Hepatocyte (in vitro differentiated cells): ENCODE measurements around the gene CWF19L2. TPM values are rescaled to one million over a fixed set of nuclear protein-coding genes. Genes with fewer than 3 reads are reported as not detected.

Experiments
- DNase-seq: peaks from one replicate; pipeline ENCODE4 v3.0.0-alpha.2; 2016; ENCODE audit warnings: low spot score
- H2AFZ ChIP-seq: fragments of 200-600 bp; sonication (generic); 2 replicates; pipeline ENCODE4 v1.6.0; 2016; ENCODE audit warnings: antibody characterized with exemption, mild to moderate bottlenecking
- H3K27ac ChIP-seq: fragments of 200-600 bp; sonication (generic); 2 replicates; pipeline ENCODE4 v1.5.1; 2016; ENCODE audit warnings: mild to moderate bottlenecking
- H3K27me3 ChIP-seq: fragments of 200-600 bp; sonication (generic); 2 replicates; pipeline ENCODE4 v1.6.1; 2016
- H3K36me3 ChIP-seq: fragments of 200-600 bp; sonication (generic); replicated peaks from 2 replicates; pipeline ENCODE4 v1.5.1; 2016; ENCODE audit warnings: low read depth; ENCODE audit not compliant: insufficient read depth
- H3K4me1 ChIP-seq: fragments of 200-600 bp; sonication (generic); 2 replicates; pipeline ENCODE4 v1.5.1; 2016; ENCODE audit warnings: mild to moderate bottlenecking, moderate library complexity; ENCODE audit not compliant: insufficient read depth
- H3K4me2 ChIP-seq: fragments of 200-600 bp; sonication (generic); 2 replicates; pipeline ENCODE4 v1.6.0; 2016
- H3K4me3 ChIP-seq: fragments of 200-600 bp; sonication (generic); 2 replicates; pipeline ENCODE4 v1.5.1; 2016; ENCODE audit warnings: mild to moderate bottlenecking
- H3K79me2 ChIP-seq: fragments of 200-600 bp; sonication (generic); 2 replicates; pipeline ENCODE4 v1.6.0; 2017; ENCODE audit warnings: mild to moderate bottlenecking
- H3K9me2 ChIP-seq: fragments of 200-600 bp; sonication (generic); replicated peaks from 2 replicates; pipeline ENCODE4 v1.6.0; 2017; ENCODE audit warnings: mild to moderate bottlenecking; ENCODE audit not compliant: insufficient read depth
- H3K9me3 ChIP-seq: fragments of 200-600 bp; sonication (generic); 2 replicates; pipeline ENCODE4 v1.5.1; 2016; ENCODE audit warnings: low read depth, mild to moderate bottlenecking
- H4K20me1 ChIP-seq: fragments of 200-600 bp; sonication (generic); 2 replicates; pipeline ENCODE4 v1.6.0; 2016; ENCODE audit warnings: mild to moderate bottlenecking; ENCODE audit not compliant: insufficient read depth, poor library complexity, severe bottlenecking
- CTCF ChIP-seq: fragments of 200-600 bp; sonication (generic); IDR thresholded peaks from 2 replicates; pipeline ENCODE4 v1.5.1; 2016; ENCODE audit warnings: antibody characterized with exemption, mild to moderate bottlenecking; ENCODE audit not compliant: poor library complexity
- EZH2 ChIP-seq: fragments of 200-600 bp; sonication (generic); IDR thresholded peaks from 2 replicates; pipeline ENCODE4 v1.6.1; 2016; ENCODE audit warnings: antibody characterized with exemption, mild to moderate bottlenecking, borderline replicate concordance
- EZH2phosphoT487 ChIP-seq: fragments of 200-600 bp; sonication (generic); IDR thresholded peaks from one replicate; pipeline ENCODE4 v1.6.1; 2018; ENCODE audit warnings: antibody characterized with exemption, mild to moderate bottlenecking, low read depth, moderate library complexity; ENCODE audit not compliant: unreplicated experiment, severe bottlenecking
- WGBS: methylation state at CpG from one replicate; pipeline ENCODE4 v1.1.6; 2016; ENCODE audit warnings: low lambda C conversion rate; ENCODE audit errors: missing lambda C conversion rate; 5-methylcytosine and 5-hydroxymethylcytosine counted together
- polyA plus RNA-seq: library from polyadenylated mRNA; unstranded; fragments of >200 nt; fragmentation: Nextera tagmentation; extraction: Ambion mirVana; gene quantifications from 2 replicates; pipeline ENCODE4 v1.2.1, GENCODE V29; 2016
- total RNA-seq: library from RNA; depleted of rRNA; stranded (reverse); fragments of >200 nt; gene quantifications from 2 replicates; pipeline ENCODE4 v1.2.3, GENCODE V29; 2014

Gene CWF19L2
- total and polyA plus RNA-seq, 2 experiments from 2014 or later, result 4.3 to 14.0 TPM

DNA sequence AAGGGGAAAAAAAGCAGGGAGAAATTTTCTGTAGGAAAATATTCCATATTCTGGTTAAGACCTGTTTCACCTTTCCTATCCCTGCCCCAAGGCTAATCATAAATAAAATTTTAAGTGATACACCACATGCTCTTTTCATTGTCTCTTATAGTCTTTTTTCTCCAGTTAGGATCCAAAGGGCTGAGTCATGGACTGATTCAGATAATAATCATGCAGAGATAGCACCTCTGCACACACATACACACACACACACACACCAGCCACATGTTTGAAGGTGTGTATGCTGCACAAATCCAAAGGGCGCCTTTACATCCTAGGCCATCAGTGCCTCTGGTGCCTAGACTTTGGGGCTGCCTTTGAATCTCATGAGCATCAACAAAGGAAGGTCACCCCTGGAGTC is 35.5 kb upstream of the CWF19L2 start:
- H3K79me2 ChIP-seq, result no peaks in the 10 kb centered on the region
- H3K9me3 ChIP-seq, result no peaks in the 10 kb centered on the region
- no peak overlapping the region for H2AFZ ChIP-seq
- no peaks in the 10 kb centered on the region for H3K27me3 ChIP-seq
- H3K4me2 ChIP-seq, result no peak overlapping the region
- no peak overlapping the region for H3K27ac ChIP-seq
- H3K4me3 ChIP-seq, result no peak overlapping the region
- DNase-seq, result no peak
- WGBS, result 100% methylated on average over 1 of the region's 1 CpG
- no peaks in the 10 kb centered on the region for H3K4me1 ChIP-seq
- TF ChIP-seq EZH2phosphoT487, result no peak
- no peak for TF ChIP-seq EZH2
- no peaks in the 10 kb centered on the region for H4K20me1 ChIP-seq
- no peaks in the 10 kb centered on the region for H3K9me2 ChIP-seq
- H3K36me3 ChIP-seq, result no peaks in the 10 kb centered on the region

- H3K4me3 ChIP-seq, result no peak overlapping the region
- no peaks in the 10 kb centered on the region for H3K9me2 ChIP-seq
- TF ChIP-seq EZH2 (no peak), EZH2phosphoT487 (no peak)
- H3K36me3 ChIP-seq, result no peaks in the 10 kb centered on the region
- H4K20me1 ChIP-seq, result no peaks in the 10 kb centered on the region
- no peaks in the 10 kb centered on the region for H3K4me1 ChIP-seq
- no peak overlapping the region for H2AFZ ChIP-seq
- H3K27me3 ChIP-seq, result no peaks in the 10 kb centered on the region
- 83% methylated on average over 2 of the region's 2 CpGs for WGBS
- no peak for DNase-seq
- no peak overlapping the region for H3K27ac ChIP-seq
- no peak overlapping the region for H3K4me2 ChIP-seq
- H3K79me2 ChIP-seq, result no peaks in the 10 kb centered on the region
- no peaks in the 10 kb centered on the region for H3K9me3 ChIP-seq
These were observed 33.2 kb upstream of the CWF19L2 start for GRCh38 chr11:107490836-107491235.

- H3K27ac ChIP-seq, result no peak overlapping the region
- TF ChIP-seq EZH2, result no peak
- no peak for TF ChIP-seq CTCF
- no peak for TF ChIP-seq EZH2phosphoT487
- DNase-seq, result no peak
- no peaks in the 10 kb centered on the region for H3K27me3 ChIP-seq
- no peaks in the 10 kb centered on the region for H4K20me1 ChIP-seq
- no peak overlapping the region for H3K4me2 ChIP-seq
- H3K4me3 ChIP-seq, result no peak overlapping the region
- no peaks in the 10 kb centered on the region for H3K79me2 ChIP-seq
- H3K4me1 ChIP-seq, result no peaks in the 10 kb centered on the region
- H3K9me2 ChIP-seq, result no peaks in the 10 kb centered on the region
- no peaks in the 10 kb centered on the region for H3K9me3 ChIP-seq
- no peaks in the 10 kb centered on the region for H3K36me3 ChIP-seq
- H2AFZ ChIP-seq, result no peak overlapping the region
These were observed 24.6 kb upstream of the CWF19L2 start for GRCh38 chr11:107482234-107482633.

DNA sequence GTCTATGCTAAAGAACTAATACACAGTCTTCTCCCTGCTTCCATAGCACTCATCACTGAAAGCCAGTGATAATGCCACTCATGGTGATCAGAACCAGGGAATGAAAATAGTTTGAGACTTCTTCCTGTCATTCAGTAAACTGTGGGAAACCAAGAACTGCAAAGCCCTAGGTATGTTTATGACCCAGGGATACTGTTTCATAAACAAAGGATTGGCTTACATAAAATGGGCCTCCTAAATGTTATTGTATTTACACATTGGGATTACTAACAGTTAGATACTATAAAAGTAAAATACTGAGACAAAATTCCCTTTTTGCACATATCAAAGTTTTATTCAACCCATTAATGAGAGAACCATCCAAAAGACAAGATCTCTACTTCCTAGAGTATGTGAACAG is 21.3 kb upstream of the CWF19L2 start:
- no peak overlapping the region for H2AFZ ChIP-seq
- H3K9me3 ChIP-seq, result no peaks in the 10 kb centered on the region
- DNase-seq, result no peak
- no peak overlapping the region for H3K27ac ChIP-seq
- H3K4me3 ChIP-seq, result no peak overlapping the region
- no peak for TF ChIP-seq EZH2
- TF ChIP-seq CTCF, result no peak
- peak; percentile 83 for TF ChIP-seq EZH2phosphoT487
- no peaks in the 10 kb centered on the region for H3K36me3 ChIP-seq
- H3K27me3 ChIP-seq, result no peaks in the 10 kb centered on the region
- no peaks in the 10 kb centered on the region for H3K9me2 ChIP-seq
- no peaks in the 10 kb centered on the region for H4K20me1 ChIP-seq
- no peaks in the 10 kb centered on the region for H3K4me1 ChIP-seq
- no peaks in the 10 kb centered on the region for H3K79me2 ChIP-seq
- no peak overlapping the region for H3K4me2 ChIP-seq
